ENCODE data around the gene ACBD3.
A peak's percentile ranks its signal among the peaks of the same experiment; 100 is the strongest.
"Not testable (repeated sequence)": the region's sequence is repeated elsewhere in the genome, so short reads cannot be mapped to it uniquely, and the experiment has no call there.

Gene ACBD3

DNA sequence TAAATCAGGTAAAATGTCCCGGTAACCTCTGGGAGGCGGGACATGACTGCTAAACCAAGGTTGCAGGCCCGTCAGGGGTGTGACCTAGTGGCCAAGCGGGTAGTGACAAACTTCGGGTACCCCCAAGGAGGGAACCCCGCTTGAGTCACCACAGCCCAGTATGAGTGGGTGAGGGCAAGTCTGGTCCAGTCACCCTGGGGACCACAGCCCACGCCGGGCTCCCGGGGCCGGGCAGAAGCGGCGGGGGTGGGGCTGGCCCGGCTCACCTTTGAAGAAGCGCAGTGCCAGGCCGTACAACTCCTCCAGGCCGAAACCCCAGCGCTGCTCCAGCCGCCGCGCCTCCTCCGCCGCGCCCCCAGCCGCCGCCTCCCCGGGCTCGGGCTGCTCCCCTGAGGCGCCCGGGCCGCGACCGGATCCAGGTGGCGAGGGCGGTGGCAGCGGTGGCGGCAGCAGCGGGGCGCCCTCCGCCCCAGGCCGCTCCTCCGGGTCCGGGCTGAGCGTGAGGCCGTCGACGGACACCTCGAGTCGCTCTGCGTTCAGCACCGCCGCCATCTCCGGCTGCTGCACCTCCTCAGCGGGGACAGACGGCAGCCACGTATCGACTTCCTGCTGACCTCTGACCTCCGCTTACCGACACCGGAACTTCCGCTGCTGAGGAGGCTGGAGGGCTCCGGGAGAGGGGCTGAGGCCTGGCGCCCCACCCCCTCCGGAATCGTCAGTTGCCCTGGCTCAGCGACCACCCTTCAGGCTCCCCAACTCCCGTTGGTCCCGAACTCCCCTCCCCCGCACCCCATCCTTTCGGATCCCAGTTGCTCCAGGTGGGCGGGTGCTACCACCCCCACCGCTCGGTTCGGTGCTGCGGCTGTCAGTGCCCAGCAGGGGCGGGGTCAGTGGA is at the start of gene ACBD3:
Gene ACBD3, minus strand, starts transcription at position 618 of the 895 bp plus-strand sequence. Its CDS starts 66 bp downstream, at position 552.
- peak; percentile 28 for DNase-seq

DNA sequence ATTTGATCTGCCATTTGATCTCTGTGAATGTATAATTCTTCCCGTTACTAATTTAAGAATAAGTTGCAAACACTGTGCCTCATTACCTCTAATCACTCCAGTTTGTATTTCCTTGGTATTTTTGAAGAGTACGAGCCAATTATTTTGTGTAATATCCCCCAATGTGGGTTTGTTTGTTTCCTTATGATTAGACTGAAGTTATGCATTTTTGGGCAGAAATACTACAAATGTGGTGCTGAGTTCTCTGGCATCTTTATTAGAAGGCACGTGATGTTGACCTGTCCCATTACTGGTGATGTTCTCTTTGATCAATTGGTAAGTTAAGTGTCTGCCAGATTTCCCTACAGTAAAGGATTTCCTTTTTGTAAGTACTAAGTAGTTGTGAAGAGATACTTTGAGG is 47.3 kb upstream of the ACBD3 start:
- no peak for DNase-seq

DNA sequence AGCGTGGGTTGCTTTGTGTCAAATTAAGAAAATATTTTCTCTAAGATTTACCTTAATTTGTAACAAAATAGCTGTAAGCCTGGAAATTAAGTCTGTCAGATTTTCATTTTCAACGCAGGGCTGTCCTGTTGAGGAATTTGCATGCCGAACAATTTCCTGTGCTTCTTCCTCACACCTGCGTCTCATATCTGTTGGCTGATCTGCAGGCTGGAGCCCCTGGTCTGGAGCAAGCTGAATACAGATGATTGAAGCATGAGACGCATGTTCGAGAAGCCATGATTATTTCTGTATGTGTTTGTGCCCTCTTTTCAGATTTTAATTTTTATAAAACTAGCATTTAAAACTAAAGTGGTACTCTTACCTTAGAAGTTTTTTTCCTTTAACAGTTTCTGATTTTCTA is 46.8 kb upstream of the ACBD3 start:
- DNase-seq, result no peak

DNA sequence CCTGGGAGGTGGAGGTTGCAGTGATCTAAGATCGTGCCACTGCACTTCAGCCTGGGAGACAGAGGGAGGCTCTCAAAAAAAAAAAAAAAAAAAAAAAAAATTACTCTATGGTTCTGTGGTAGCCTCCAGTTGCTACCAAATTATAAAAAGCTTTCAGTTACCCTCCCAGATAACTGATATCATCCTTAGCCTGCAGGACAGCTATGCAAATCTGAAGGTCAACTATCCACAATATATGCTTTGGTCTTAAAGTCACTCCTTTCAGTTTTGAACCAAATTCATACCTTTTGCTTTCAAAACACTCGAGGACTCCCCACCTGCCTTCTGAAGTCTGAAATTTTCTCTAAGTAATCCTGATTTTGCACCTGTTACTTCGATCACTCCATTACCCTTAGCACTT is 40.1 kb upstream of the ACBD3 start:
- no peak for DNase-seq

DNA sequence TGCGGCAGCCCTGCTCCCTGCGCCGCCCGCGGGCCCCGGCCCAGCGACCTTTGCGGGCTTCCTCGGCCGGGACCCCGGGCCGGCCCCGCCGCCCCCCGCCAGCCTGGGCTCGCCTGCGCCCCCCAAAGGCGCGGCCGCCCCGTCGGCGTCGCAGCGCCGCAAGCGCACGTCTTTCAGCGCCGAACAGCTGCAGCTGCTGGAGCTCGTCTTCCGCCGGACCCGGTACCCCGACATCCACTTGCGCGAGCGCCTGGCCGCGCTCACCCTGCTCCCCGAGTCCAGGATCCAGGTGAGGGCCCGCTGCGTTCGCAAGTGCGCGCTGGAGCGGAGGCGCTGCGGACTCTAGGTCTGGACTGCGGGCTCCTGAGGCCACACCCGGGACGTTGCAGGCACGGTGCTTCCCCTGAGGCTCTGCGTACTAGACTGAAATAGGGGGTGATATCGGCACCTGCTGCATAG is 37.3 kb upstream of the ACBD3 start:
- no peak for DNase-seq

DNA sequence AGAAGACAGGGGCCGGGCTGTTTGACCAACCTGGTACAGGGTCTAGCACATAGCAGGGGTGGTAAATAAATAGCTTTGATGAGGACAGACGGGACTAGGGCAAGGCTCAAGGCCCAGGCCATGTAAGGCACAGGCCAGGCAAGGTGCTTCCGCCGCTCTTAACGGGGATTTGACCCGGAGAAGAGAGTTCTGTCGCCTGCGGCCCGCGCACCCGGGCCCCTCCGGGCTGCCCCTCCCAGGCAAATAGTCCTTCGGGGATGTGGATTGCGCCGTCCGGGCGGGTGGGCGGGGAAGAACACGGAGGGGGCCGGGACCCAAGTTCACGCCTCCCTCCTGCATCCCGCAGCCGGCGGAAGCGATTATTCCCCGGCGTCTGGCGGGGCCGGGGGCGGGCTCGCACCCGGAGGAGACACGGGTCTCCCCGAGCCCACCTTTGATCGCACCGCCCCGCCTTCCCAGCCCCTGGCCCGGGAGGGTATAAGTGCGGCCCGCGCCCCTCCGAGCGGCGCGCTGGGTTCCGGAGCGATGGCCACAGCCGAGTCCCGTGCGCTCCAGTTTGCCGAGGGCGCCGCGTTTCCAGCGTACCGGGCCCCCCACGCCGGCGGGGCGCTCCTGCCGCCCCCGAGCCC is 36.7 kb upstream of the ACBD3 start, which contains the start of gene MIXL1:
Gene MIXL1, plus strand, starts transcription at position 508 of the 629 bp plus-strand sequence. Its CDS starts 18 bp downstream, at position 526.
- no peak for DNase-seq

DNA sequence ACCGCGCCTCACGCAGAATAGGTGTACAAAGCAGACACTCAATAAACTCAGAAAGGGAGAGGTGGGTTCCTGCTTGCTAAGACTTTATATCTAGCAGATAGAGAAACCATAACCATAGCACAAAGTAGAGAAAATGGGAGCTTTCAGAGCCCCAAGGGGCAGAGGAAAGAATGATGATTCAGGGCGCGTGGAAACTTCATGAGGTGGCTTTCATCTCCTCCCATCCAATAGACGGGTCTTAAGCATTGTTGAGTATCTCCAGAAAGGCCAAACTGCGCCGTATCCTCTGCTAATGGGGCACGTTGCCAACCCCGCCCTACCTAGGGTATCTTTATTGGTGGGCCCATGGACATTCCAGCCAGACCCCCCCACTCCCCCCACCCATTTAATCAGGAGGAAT is 36.1 kb upstream of the ACBD3 start:
- no peak for DNase-seq

DNA sequence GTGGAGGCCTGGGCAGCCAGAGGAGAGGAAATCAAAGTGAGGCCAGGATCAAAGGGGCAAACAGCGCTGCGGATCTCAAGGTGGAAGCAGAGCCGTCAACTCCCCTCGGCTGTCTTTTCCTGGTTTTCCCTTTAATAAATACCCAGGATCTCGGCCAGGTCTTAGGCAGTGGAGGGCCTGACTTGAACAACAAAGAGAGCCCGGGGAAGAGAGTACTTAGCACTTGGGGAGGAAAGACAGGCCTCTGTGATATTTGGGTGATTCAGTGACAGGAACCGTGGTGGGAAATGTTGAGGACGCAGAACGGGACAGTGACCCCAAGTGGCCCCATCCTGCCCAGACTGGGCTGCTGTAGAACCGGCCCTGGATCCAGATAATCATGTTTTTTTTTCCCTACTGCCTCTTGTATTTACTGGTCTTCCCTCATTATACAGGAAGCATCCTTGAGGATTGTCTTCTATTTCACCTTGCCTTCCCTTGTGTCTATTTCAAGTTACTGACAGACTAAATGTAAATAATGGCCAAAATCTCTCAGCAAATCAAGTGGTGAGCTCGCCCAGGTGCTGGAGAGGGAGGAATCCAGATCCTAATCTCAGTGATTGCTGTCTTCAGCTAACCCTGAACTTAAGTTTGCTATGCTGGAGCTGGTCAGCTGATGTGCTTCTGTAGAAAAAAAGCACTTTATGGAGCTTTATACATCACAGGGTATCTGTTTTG is 34.1 kb upstream of the ACBD3 start:
- no peak for DNase-seq

DNA sequence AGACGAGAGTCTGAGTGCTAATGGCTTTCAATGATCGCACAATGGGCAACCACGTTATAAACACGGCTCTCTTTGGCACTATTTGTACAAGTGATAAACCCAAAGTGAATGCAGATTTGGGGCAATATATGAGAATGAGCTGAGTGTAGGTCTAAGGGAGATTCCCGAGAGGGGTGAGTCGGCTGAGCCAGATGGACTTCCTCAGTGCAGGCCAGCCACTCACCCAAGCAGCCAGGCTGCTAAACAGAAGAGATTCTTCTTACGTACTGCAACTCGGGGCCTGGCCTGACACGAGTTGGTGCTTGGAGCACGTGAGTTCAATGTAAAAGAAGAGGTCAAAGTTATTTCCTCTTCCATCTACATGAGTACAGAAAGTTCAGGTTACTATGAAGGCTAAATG is 30.7 kb upstream of the ACBD3 start:
- DNase-seq, result no peak

DNA sequence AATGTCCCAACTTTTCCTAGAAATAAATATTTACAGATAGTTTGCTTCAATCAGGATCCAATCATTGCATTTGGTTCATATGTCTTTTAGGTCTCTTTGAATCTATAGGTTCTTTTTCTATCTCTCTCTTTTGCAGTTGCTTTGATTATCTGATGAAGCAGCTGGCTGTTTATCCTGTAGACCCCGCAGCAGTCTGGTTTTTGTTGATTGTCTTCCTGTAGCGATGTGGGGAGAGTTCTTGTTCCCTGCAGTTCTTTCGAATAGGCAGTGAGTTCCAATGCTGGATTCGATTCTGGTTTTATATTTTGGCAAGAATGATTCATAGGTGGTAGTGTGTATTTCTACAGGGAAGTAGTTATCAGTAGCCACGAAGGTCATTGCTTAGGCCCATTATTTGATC is 29.5 kb upstream of the ACBD3 start:
- no peak for DNase-seq

DNA sequence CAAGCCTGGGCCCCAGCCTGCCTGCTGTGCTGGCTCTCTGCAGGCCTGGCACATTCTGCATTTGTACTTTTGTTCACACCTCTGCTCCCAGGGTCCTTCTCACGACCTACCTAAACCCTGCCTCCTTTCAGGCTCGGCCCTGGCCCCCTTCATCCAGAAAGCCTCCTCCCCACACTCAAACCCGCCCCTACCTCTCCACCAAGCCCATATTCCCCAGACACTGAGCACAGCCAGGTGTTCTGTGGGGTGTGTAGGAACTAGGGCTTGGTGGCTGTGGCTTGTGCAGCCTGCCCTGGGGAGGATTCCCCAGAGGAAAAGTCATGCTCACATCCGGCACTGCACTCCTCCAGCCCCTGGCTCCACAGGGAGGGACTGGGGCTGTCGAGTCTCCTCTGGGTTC is 28.7 kb upstream of the ACBD3 start:
- no peak for DNase-seq

DNA sequence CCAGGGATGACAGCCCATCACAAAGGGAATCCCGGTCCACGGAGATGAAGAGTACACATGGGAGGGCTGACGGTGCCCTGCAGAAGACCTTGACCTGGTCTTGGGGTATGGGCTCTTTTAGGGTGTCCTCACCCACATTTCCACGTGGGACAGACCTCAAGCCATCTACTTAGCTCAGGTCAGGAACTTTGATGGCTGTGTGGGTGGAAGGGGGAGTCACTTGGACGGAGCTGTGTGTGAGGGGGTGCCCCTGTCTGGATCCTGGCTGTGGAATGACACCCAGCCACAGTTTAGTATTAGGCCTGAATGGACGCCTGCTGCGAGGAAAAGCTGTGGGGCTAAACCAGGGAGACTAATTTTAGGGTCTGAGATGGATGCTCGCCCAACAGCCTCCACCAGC is 26.0 kb upstream of the ACBD3 start:
- DNase-seq, result no peak

DNA sequence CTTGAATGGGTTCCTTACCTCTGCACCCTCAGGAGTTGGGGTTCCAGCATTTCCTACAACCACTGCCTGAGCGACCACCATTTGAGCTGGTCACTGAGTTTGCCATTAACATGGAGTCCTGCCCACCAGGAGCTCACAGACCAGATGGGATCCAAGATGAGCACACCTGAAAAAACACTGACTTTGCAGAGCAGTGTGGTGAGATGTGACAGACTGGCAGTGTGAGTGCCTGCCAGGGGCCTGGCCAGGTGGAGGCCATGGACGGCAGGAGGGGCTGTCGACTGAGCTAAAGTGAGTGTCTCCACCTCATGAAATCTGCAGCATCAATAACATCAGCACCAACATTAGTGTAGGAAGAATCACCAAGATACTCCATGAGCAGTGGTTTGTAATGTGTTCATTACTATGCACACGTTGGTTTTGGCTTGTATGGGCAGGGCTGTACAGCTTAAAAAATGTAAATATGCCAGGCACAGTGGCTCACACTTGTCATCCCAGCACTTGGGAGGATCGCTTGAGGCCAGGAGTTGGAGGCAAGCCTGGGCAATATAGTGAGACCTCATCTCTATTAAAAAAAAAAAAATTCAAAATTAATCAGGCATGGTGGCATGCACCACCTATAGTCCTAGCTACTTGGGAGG is 24.8 kb upstream of the ACBD3 start:
- DNase-seq, result no peak

DNA sequence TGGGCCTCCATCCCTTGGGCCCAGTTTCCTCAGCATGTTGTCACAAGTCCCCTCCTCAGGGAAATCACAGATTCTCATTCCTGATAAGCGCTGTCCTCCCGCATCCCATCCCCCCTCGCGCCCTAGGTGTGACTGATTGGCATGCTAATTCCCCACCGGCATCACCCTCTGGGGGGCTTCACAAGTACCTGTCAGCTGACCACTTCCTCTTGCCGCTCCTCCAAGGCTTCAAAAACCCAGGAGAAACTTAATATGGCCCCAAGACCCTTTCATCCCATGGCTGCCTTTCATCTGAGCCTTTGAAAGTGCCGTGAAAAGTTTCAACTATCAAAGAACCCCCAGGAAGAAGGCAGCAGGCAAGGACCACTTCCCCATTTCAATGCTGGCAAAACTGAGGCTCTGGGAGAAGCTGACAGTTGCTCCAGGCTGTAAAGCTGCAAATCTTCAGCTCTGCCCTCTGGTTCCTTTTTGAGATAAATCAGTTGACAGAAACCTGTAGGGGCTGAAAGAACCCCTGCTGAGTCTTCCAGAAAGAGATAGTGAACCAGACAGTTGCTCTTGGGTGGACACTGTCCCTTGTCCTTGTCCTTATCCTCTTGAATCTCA is 24.1 kb upstream of the ACBD3 start:
- DNase-seq, result no peak

DNA sequence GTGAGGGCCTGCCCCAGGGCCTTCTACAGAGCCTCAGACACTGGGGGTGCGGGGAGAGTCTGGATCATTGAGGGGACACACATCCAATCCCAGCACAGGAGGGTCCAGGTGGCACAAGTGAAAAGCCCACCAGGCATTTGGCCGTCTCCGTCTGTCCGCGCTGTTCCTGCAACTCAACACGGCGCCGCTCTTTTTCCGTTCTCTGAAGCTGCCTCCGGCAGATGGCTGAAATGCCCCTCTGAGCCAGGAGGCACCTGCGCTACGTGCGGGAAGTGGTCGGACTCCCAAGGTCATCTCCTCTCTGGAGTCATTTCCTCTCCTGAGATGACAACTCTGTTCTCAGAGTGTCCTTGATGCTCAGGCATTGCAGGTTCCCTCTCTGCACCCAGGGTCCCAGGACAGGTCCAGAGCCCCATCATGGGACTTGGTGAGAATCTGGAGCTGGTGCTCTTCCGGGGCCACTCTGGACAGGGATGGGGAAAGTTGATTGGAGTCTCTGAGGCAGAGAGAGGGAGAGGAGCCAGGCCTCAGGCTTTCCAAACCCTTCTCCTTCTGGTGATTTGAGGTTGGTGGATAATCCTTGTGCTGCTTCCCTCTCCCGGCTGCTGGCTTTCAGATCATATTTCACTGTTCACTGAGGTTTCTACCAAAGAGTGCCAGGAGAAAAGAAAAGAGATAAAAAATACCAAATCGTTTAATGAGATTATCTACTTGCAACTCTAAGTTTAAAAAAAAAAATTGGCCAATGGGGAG is 22.9 kb upstream of the ACBD3 start:
- no peak for DNase-seq

DNA sequence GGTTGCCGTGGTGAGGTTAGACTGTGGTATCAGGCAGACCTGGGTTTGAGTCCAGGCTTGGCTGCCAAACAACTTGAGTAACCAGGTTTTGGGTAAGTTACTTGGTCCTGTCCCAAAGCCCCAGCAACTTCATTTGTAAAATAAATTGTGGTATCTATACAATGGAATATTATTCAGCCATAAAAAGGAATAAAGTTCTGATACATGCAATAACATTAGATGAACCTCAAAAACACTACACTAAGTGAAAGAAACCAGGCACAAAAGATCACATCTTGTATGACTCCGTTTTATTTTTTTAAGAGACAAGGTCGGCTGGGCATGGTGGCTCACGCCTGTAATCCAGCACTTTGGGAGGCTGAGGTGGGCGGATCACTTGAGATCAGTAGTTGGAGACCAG is 20.5 kb upstream of the ACBD3 start:
- no peak for DNase-seq

DNA sequence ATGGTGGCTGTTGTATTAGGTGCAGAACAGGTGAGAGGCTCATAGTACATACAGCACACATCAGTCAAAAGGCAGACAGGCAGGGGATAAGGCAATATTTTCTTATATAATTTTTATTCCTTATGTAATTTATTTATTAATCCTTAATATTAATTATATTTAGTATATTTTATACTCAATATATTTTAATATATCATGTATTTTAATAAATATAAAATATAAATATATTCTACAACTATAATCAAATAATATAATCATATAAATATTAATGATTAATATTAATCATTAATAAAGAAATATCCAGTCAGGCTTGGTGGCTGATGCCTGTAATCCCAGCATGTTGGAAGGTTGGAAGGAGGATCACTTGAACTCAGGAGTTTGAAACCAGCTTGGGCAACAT is 17.7 kb upstream of the ACBD3 start:
- no peak for DNase-seq

DNA sequence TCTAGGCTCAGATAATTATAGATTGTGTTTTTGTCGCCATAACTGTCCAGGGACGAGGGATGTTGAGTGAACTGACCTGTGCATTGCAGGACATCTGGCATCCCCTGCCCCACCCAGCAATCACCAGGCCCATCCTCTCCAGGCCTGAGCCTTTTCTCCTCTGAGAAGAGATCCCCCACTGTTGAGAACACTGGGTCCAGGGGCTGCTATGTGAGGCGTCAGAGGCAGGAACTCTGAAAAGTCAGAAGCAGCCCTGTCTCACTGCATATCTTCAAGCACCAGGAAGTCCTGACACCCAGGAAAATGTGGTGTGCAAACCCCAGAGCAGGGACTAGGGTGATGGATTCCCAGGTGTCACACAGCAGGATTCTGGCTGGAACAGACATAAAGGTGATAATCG is 17.1 kb upstream of the ACBD3 start:
- DNase-seq, result no peak

DNA sequence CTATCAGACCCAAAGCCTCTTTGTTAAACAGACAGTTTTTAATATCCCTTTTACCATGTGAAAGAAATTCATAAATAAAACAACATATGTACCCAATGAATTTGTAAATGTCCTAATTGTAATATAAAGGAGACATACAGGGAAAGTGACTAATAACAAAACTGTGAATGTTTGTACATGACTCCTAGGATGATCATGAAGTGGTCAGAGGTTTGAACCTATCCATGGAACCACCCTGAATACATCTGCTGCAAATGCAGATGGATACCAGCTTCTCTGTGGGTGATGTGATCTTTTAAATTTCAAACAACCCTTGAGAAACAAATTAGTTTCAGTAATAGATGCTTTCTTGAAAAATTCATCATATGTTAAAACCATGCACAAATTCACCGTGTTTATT is 16.7 kb upstream of the ACBD3 start:
- DNase-seq, result no peak

DNA sequence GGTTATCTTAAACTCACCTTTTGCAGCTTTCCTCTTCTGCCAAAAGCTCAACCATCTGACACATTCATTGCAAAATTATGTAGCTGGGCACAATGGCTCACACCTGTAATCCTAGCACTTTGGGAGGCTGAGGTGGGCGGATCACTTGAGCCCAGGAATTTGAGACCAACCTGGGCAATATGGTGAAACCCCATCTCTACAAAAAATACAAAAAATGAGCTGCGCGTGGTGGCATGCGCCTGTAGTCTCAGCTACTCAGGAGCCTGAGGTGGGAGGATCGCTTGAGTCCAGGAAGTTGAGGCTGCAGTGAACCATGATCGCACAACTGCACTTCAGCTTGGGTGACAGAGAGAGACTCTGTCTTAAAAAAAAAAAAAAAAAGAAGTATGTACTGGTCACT is 16.1 kb upstream of the ACBD3 start:
- not testable (repeated sequence) for DNase-seq

DNA sequence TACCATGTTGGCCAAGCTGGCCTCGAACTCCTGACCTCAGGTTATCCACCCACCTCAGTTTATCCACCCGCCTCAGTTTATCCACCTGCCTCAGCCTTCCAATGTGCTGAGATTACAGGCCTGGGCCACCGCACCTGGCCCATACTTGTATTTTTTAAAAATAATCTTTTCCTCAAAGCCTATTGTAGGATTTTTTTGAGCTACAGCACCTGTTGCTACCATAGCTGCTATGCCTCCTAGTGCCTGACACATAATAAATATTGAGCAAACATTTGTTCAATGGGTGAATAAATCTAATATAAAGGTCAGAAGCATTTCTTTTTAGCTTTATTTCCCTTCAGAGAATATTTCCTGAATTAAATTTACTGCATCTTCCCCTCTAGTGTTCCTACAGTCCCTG is 15.7 kb upstream of the ACBD3 start:
- DNase-seq, result no peak

DNA sequence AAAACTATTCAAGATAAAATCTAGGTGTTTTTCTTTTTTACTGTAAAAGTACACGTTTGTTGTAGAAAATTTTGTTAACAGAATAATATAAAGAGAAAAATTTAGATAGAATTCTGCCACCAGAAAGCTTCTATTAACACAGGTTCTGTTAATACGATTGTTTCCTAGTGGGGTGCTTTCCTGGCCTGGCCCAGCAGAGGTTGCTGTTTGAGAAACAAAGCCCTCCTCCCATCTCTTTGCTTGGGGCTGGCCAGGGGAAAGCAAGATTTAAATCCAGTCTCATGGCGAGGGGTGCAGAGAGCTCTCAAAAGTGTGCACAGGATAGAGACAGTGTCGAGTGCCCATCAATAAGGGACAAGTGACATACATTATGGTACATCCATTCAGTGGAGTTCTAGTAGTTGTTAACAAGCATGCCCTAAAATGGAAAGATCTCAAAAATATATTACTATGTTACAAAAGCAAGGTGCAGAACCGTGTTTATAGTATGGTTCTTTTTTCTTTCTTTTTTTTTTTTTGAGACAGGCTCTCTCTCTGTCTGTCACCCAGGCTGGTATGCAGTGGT is 14.6 kb upstream of the ACBD3 start:
- no peak for DNase-seq

All from NCI-H1417 treated with DMSO at 0.1 percent for 48 hours (cell line).